Body of pancreas (tissue), 4 donors: ENCODE measurements around the gene OOSP1.

Source experiments
- POLR2A ChIP-seq, 3 donors: fragments of 450-650 bp; IDR thresholded peaks; one replicate each; pipeline ENCODE4 v1.6.1; 2016; ENCODE audit warnings: antibody characterized with exemption in 3 of 3, mild to moderate bottlenecking in 2 of 3
- TF ChIP-seq, protein P1 (sequence below), 7 experiments: fragments of 450-650 bp in 4 of 7; fragments of 200-600 bp in 3 of 7; sonication (generic) in 3 of 7; IDR thresholded peaks; one replicate each; pipeline ENCODE4 v1.5.1; 2016 to 2019; ENCODE audit warnings: antibody characterized with exemption in 7 of 7

DNA sequence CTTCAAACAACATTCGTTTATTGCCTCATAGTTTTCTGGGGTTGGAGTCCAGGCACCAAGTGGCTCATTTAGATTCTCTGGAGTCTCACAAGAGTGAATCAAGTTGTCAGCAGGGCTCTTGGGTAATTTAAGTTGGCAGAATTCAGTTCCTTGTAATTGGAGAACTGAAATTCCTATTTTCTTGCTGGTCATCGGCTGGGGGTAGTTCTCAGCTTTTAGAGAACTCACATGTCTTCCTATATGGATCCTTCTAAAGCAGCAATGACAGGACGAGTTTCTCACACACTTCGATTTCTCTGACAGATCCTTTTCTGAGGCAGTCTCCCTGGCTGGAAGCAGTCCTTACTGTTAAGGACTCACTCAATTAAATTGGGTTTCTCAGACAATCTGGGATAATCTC is 61.5 kb downstream of the OOSP1 start:
- TF ChIP-seq, protein P1, sequence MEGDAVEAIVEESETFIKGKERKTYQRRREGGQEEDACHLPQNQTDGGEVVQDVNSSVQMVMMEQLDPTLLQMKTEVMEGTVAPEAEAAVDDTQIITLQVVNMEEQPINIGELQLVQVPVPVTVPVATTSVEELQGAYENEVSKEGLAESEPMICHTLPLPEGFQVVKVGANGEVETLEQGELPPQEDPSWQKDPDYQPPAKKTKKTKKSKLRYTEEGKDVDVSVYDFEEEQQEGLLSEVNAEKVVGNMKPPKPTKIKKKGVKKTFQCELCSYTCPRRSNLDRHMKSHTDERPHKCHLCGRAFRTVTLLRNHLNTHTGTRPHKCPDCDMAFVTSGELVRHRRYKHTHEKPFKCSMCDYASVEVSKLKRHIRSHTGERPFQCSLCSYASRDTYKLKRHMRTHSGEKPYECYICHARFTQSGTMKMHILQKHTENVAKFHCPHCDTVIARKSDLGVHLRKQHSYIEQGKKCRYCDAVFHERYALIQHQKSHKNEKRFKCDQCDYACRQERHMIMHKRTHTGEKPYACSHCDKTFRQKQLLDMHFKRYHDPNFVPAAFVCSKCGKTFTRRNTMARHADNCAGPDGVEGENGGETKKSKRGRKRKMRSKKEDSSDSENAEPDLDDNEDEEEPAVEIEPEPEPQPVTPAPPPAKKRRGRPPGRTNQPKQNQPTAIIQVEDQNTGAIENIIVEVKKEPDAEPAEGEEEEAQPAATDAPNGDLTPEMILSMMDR (IDR thresholded peaks at IDR 0.05), result no peak
- TF ChIP-seq POLR2A (IDR thresholded peaks at IDR 0.05), result no peak
